ENCODE measurements around the gene NHLRC4. TPM values are rescaled to one million over a fixed set of nuclear protein-coding genes. Genes with fewer than 3 reads are reported as not detected.

Gene NHLRC4
- total and polyA plus RNA-seq, 9 of the 15 experiments (the other 6 are each of a cell fraction or from before 2014, with no cell fraction given), result 0.24 to 3.7 (median 1.3) TPM; not detected in 2

DNA sequence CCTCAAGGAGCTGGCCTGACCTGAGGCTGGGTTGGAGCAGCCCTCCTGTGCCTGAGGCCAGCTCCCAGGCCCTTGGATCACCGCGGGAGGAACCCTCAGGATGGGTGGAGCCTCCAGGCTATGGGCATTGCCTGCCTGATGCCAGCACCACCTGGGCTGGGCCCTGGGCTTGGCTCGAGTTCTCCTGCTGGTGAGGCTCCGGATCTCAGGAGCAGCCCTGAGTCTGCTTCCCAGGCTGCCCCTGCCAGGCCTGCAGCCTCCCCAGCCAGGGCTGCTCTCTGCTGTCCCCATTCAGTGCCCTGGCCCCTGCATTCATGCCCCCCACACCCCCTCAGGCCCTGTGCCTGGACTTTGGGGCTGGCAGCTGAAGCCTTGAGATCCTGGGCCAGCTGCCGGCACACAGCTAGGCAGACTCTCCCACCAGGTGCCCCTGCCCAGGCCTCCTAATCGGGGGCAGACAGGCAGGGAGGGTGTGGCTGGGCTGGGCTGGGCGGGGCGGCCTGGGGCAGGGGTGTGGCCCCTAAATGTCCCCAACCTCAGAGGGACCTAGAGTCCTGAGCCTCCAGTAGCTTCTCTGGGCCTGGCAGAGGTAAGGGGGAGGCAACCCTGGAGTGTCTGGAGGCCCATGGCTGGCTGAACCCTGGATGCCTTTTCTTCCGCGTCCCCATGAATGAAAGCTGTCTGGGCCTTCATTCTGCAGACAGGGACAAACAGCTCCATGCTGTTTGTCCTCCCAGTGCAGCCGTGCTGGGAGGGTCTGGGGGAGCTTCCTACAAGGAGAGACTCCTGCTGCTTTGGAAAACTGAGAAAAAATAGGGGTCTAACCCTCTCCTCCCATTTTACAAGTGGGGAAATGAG, 1.8 kb downstream of the NHLRC4 start (continued):
- TF ChIP-seq, protein P1, sequence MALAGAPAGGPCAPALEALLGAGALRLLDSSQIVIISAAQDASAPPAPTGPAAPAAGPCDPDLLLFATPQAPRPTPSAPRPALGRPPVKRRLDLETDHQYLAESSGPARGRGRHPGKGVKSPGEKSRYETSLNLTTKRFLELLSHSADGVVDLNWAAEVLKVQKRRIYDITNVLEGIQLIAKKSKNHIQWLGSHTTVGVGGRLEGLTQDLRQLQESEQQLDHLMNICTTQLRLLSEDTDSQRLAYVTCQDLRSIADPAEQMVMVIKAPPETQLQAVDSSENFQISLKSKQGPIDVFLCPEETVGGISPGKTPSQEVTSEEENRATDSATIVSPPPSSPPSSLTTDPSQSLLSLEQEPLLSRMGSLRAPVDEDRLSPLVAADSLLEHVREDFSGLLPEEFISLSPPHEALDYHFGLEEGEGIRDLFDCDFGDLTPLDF (CRISPR knock-in tag; IDR thresholded peaks at IDR 0.05), result no peak
- TF ChIP-seq ELF2 (CRISPR knock-in tag; IDR thresholded peaks at IDR 0.05) (no peak), MEF2A (IDR thresholded peaks at IDR 0.05; ENCODE audit: control insufficient read depth, low read depth, low read length) (no peak), NR3C1 (CRISPR knock-in tag; IDR thresholded peaks at IDR 0.05) (no peak), RBM39 (optimal IDR thresholded peaks at IDR 0.05; ENCODE audit: low read depth, low read length) (no peak), BHLHE40 (IDR thresholded peaks at IDR 0.05; ENCODE audit: low read length) (no peak), GATAD2B (IDR thresholded peaks at IDR 0.05; ENCODE audit: borderline replicate concordance) (no peak), PCBP1 (IDR thresholded peaks at IDR 0.05; ENCODE audit: low read depth, low read length, poor library complexity, severe bottlenecking) (peak; percentile 39), ZNF121 (CRISPR knock-in tag; conservative IDR thresholded peaks at IDR 0.05) (no peak)
- TF ChIP-seq, protein P2, sequence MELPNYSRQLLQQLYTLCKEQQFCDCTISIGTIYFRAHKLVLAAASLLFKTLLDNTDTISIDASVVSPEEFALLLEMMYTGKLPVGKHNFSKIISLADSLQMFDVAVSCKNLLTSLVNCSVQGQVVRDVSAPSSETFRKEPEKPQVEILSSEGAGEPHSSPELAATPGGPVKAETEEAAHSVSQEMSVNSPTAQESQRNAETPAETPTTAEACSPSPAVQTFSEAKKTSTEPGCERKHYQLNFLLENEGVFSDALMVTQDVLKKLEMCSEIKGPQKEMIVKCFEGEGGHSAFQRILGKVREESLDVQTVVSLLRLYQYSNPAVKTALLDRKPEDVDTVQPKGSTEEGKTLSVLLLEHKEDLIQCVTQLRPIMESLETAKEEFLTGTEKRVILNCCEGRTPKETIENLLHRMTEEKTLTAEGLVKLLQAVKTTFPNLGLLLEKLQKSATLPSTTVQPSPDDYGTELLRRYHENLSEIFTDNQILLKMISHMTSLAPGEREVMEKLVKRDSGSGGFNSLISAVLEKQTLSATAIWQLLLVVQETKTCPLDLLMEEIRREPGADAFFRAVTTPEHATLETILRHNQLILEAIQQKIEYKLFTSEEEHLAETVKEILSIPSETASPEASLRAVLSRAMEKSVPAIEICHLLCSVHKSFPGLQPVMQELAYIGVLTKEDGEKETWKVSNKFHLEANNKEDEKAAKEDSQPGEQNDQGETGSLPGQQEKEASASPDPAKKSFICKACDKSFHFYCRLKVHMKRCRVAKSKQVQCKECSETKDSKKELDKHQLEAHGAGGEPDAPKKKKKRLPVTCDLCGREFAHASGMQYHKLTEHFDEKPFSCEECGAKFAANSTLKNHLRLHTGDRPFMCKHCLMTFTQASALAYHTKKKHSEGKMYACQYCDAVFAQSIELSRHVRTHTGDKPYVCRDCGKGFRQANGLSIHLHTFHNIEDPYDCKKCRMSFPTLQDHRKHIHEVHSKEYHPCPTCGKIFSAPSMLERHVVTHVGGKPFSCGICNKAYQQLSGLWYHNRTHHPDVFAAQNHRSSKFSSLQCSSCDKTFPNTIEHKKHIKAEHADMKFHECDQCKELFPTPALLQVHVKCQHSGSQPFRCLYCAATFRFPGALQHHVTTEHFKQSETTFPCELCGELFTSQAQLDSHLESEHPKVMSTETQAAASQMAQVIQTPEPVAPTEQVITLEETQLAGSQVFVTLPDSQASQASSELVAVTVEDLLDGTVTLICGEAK (IDR thresholded peaks at IDR 0.05), result no peak
- TF ChIP-seq, protein P2 (CRISPR knock-in tag; IDR thresholded peaks at IDR 0.05), result no peak
- TF ChIP-seq, protein P3, sequence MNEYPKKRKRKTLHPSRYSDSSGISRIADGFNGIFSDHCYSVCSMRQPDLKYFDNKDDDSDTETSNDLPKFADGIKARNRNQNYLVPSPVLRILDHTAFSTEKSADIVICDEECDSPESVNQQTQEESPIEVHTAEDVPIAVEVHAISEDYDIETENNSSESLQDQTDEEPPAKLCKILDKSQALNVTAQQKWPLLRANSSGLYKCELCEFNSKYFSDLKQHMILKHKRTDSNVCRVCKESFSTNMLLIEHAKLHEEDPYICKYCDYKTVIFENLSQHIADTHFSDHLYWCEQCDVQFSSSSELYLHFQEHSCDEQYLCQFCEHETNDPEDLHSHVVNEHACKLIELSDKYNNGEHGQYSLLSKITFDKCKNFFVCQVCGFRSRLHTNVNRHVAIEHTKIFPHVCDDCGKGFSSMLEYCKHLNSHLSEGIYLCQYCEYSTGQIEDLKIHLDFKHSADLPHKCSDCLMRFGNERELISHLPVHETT (CRISPR knock-in tag; conservative IDR thresholded peaks at IDR 0.05 in 1 of 2, IDR thresholded peaks at IDR 0.05 in 1 of 2), result no peak
- TF ChIP-seq, protein P4, sequence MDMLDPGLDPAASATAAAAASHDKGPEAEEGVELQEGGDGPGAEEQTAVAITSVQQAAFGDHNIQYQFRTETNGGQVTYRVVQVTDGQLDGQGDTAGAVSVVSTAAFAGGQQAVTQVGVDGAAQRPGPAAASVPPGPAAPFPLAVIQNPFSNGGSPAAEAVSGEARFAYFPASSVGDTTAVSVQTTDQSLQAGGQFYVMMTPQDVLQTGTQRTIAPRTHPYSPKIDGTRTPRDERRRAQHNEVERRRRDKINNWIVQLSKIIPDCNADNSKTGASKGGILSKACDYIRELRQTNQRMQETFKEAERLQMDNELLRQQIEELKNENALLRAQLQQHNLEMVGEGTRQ (CRISPR knock-in tag; IDR thresholded peaks at IDR 0.05), result no peak
